ENCODE measurements around the gene ELAVL1.

- TF ChIP-seq ZNF232 (CRISPR knock-in tag; IDR thresholded peaks at IDR 0.05): no peak
- TF ChIP-seq NCOA2 (IDR thresholded peaks at IDR 0.05; ENCODE audit: partially characterized antibody in 2 of 2): no peak
Observed at GRCh38 chr19:7926021-7926726, 79.3 kb downstream of the ELAVL1 start, which contains the start of gene CTXN1.
